BE2C (cell line): Measurements from ENCODE around the gene JARID2.

ENCODE experiments used
- DNase-seq: peaks from one replicate; pipeline ENCODE4 v3.0.0-alpha.2; 2020
- H3K27me3 ChIP-seq: fragments of 250-450 bp; sonication (Bioruptor Pico); 2 replicates; pipeline ENCODE4 v1.5.1; 2020; ENCODE audit warnings: mild to moderate bottlenecking
- H3K36me3 ChIP-seq: fragments of 250-450 bp; sonication (Bioruptor Pico); 2 replicates; pipeline ENCODE4 v1.5.1; 2020; ENCODE audit warnings: mild to moderate bottlenecking
- H3K4me1 ChIP-seq: fragments of 250-450 bp; sonication (Bioruptor Pico); 2 replicates; pipeline ENCODE4 v1.5.1; 2020
- H3K4me3 ChIP-seq: 2 replicates; pipeline ENCODE4 v1.5.1; 2011; ENCODE audit warnings: low read depth, low read length
- H3K9me3 ChIP-seq: fragments of 250-450 bp; sonication (Bioruptor Pico); 2 replicates; pipeline ENCODE4 v1.5.1; 2020
- TF ChIP-seq, protein P1 (sequence below): IDR thresholded peaks from 2 replicates; pipeline ENCODE4 v1.5.1; 2012; ENCODE audit warnings: mild to moderate bottlenecking, low read depth, low read length

JARID2 gene

DNA sequence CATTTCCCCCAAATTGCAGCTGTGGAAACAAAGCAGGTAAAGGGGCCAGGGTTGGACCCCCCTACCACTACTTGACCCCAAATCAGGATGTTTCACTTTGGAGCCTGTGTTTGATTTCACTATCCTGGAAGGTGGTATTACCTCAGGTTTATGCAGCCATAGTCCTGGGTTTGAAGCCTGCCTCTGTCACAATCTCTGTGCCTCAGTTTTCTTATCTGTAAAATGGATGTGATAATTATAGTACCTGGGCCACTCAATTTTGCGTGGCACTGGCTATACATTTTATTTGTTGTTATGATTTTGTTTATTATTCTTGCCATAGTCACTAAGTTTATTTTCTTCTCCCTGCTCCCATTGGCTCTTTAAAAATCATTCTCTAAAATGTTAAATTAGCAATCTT, 26.7 kb downstream of the JARID2 start:
- Histone ChIP-seq H3K9me3 (no peaks in the 10 kb centered on the region), H3K4me1 (peaks cover 31% of the 10 kb centered on the region), H3K4me3 (no peak overlapping the region), H3K36me3 (no peaks in the 10 kb centered on the region), H3K27me3 (no peaks in the 10 kb centered on the region)
- TF ChIP-seq, protein P1, sequence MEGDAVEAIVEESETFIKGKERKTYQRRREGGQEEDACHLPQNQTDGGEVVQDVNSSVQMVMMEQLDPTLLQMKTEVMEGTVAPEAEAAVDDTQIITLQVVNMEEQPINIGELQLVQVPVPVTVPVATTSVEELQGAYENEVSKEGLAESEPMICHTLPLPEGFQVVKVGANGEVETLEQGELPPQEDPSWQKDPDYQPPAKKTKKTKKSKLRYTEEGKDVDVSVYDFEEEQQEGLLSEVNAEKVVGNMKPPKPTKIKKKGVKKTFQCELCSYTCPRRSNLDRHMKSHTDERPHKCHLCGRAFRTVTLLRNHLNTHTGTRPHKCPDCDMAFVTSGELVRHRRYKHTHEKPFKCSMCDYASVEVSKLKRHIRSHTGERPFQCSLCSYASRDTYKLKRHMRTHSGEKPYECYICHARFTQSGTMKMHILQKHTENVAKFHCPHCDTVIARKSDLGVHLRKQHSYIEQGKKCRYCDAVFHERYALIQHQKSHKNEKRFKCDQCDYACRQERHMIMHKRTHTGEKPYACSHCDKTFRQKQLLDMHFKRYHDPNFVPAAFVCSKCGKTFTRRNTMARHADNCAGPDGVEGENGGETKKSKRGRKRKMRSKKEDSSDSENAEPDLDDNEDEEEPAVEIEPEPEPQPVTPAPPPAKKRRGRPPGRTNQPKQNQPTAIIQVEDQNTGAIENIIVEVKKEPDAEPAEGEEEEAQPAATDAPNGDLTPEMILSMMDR, result no peak
- DNase-seq, result no peak

DNA sequence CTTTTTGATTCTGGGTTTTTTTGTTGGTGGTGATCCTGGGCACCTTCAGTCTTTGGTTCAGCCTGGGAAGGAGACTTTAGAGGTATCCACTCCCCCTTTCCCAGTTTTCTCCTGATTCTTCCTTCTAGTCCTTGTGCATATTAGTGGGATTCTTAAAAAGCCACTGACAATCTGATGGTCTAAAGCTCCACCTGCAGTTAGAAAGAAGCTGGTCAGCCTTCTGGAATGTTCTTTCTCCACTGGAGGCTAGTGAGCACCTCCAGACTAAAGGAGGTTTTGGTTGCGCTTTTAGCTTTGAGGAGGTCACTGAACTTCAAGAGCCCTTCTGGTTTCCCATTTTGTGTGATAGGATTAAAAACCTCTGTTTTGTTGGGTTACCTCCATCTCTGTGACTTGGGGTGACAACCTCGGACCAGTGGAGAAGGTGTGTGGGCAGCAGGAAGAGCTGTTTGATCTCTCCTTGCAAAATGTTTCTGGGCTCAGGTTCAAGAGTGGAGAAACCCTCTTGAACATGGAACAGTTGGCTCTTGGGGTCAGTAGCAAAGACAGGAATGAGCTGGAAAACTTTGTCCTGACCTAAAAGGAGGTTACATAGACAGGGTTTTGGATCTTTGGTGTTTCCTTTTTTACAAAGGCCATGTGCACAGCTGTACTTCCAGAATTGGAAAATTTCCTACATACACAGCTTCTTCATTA, 29.0 kb downstream of the JARID2 start:
- H3K4me1 ChIP-seq, result peaks cover 24% of the 10 kb centered on the region
- H3K27me3 ChIP-seq, result no peaks in the 10 kb centered on the region
- TF ChIP-seq, protein P1, result no peak
- no peaks in the 10 kb centered on the region for H3K36me3 ChIP-seq
- no peak for DNase-seq
- H3K9me3 ChIP-seq, result no peaks in the 10 kb centered on the region
- no peak overlapping the region for H3K4me3 ChIP-seq

DNA sequence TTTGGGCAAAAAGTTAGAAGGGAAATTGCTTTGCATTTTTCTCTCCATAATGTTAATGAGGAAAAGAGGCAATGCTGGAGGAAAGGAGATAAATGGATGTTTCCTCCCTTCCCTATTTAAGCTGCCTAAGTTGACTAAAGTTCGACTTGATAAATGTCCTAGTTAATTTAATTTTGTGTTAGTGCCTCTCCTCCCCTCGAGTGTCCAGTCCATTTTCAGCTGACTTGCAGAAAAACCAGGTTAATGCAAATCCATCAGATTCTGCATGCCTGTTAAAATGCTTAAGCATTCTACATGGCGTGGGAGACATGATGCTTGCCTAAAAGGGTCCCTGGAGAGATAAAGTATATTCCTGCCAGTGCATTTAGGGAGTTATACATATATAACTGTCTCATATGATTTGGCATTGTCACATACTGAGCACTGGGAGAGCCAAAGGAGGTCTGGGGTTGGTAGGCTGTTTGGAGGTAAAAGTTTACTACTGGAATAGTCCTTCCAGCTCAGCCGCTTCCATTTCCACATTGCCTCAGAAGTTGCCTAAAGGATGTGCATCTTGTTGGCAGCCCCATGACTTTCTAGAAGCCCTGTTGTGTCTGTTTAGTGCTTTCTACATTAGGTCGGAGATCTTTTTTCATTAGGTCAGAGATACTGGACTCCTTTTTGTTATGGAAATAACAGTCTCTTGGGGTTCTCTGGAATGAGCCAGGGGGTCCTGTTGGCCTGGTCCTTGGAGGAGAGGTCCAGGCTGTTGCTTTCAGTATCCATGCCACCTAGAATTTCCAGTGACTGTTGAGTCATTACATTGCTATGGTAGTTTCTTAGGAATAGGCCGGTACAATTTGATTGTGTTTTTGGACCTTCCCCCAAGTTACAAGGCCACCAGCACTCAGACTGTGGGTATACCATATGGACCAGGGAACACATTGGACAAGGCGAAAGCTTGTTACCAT, 30.4 kb downstream of the JARID2 start:
- H3K4me1 ChIP-seq, result peaks cover 24% of the 10 kb centered on the region

DNA sequence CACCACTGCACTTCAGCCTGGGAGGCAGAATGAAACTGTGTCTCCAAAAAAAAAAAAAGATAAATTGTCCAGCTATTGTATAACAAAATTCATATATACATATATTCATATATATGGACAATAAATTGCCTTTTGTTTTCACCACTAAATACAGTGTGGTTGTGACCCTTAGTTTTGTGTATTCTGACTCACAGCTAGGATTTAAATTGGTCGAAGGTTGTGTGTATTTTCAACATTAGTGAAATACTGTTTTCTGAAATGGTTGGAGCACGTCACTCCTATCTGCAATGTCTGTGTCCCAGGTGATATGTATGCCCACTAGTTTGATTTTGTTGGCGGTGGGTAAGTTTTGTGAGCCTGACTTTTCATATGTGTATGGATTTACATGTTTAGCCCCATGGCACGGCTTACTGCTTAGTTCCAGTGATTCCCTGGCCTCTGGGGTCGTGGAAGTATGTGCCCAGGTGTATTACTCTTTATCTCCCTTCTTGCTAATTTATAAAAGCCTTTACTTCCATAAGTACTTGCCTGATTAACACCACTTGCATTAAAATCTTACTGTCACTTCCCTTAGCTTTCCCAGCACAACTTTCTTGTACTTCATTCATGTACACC, 33.3 kb downstream of the JARID2 start:
- TF ChIP-seq, protein P1, result no peak

More for the DNA sequence above, 30.4 kb downstream of the JARID2 start:
- H3K27me3 ChIP-seq, result no peaks in the 10 kb centered on the region
- no peaks in the 10 kb centered on the region for H3K9me3 ChIP-seq
- no peaks in the 10 kb centered on the region for H3K36me3 ChIP-seq
- peak; percentile 27 for DNase-seq
- TF ChIP-seq, protein P1, result no peak
- H3K4me3 ChIP-seq, result no peak overlapping the region

DNA sequence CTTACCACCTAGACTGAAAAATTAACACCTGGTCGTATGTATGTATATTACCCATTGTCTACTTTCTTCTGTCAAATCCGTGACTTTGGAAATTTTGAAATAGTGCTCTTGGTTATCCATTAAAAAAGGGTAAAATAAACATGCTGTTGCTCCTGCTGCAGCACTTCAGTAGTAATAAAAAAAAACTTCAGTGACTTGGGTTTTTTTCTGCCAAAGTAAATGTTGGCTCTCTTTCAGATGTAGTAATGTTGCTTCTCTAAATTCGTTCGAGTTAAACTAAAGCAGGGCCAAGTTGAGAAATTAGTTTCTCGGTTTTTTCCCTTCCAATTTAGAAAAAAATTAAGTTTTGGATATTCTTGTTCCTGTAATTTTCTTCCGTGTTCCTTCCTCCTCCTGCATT, 34.2 kb downstream of the JARID2 start:
- Histone ChIP-seq H3K9me3 (no peaks in the 10 kb centered on the region), H3K4me3 (no peak overlapping the region), H3K27me3 (no peaks in the 10 kb centered on the region), H3K4me1 (peaks cover 20% of the 10 kb centered on the region), H3K36me3 (no peaks in the 10 kb centered on the region)
- DNase-seq, result no peak
- TF ChIP-seq, protein P1, result no peak

More for the DNA sequence above, 33.3 kb downstream of the JARID2 start:
- Histone ChIP-seq H3K36me3 (no peaks in the 10 kb centered on the region), H3K4me3 (no peak overlapping the region), H3K9me3 (no peaks in the 10 kb centered on the region), H3K27me3 (no peaks in the 10 kb centered on the region), H3K4me1 (peaks cover 24% of the 10 kb centered on the region)
- DNase-seq, result no peak
